Activated naive CD4-positive, alpha-beta T cell treated with anti-CD3 and anti-CD28 coated beads for 36 hours (primary cell): ENCODE data around the gene JSRP1. TPM values are rescaled to one million over a fixed set of nuclear protein-coding genes. Genes with fewer than 3 reads are reported as not detected.
A peak's percentile ranks its signal among the peaks of the same experiment; 100 is the strongest.

Source experiments
- CTCF ChIA-PET: fragments of 350-600 bp; sonication (Branson Sonifier 250); formaldehyde crosslinking; loops from one replicate; lab custom pipeline; 2021; ENCODE audit warnings: antibody characterized with exemption; lab: Charles Lee
- DNase-seq: peaks from one replicate; pipeline ENCODE4 v3.0.0-alpha.2; 2020
- H3K27ac Mint-ChIP-seq: one replicate; pipeline ENCODE4 v1.8.0; 2021; ENCODE audit warnings: mild to moderate bottlenecking, mixed read lengths
- H3K27me3 Mint-ChIP-seq: one replicate; pipeline ENCODE4 v1.8.0; 2021; ENCODE audit warnings: low read depth, mixed read lengths
- H3K36me3 Mint-ChIP-seq: one replicate; pipeline ENCODE4 v1.8.0; 2021; ENCODE audit warnings: low read depth, mixed read lengths
- H3K4me1 Mint-ChIP-seq: one replicate; pipeline ENCODE4 v1.8.0; 2021; ENCODE audit warnings: low read depth, mixed read lengths
- H3K4me3 Mint-ChIP-seq: one replicate; pipeline ENCODE4 v1.8.0; 2021; ENCODE audit warnings: mild to moderate bottlenecking, moderate library complexity, mixed read lengths
- H3K9me3 Mint-ChIP-seq: one replicate; pipeline ENCODE4 v1.8.0; 2021; ENCODE audit warnings: mixed read lengths
- intact Hi-C: fragments of 100-400 bp; cut with micrococcal nuclease; formaldehyde crosslinking; loops from one replicate; pipeline ENCODE4 v1.15.1; 2023
- total RNA-seq, 2 experiments: library from RNA; stranded (reverse); gene quantifications; one replicate each; pipeline ENCODE4 v1.2.3, GENCODE V29; 2021

The JSRP1 gene, protein sequence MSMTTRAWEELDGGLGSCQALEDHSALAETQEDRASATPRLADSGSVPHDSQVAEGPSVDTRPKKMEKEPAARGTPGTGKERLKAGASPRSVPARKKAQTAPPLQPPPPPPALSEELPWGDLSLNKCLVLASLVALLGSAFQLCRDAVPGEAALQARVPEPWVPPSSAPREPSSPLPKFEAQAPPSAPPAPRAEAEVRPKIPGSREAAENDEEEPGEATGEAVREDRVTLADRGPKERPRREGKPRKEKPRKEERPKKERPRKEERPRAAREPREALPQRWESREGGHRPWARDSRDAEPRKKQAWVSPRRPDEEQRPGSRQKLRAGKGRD
- under 1 TPM; 0.55 to 0.81 TPM for total RNA-seq

DNA sequence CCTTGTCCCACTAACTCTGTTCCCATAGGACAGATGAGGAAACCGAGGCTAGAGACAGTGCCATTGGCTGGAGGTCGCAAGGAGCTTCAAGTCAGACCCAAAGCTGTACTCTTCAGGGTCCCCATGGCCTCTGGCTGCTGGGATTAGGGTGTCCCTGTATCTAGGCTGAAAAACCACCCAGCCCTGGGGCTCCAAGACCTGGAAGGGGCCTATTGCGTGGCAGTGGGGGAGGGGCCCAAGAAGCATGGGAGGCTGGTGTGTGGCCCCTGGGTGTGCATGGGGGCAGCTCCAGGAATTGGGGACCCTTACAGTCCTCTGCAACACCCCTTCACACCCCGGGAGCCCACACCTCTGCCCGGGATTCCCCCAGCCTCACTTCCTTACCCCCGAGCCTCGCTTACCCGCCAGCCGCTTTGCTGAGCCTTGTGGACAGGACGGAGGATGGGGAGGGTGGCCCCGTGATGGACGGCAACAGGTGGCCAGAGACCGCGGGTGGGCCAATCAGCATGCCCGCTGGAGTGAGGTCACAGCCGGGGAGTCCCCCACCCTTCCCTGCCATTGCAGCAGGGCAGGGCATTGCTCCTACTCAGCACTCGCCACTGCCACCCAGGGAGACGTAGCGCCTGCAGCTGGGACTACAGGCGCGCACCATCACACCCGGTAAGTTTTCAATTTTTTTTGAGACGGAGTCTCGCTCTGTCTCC, at the start of gene JSRP1:
Gene JSRP1 (minus strand): TSS at position 436 of the 704 bp plus-strand sequence. CDS start 1,103 bp downstream, outside the sequence.
- CTCF ChIA-PET: no interaction called here

DNA sequence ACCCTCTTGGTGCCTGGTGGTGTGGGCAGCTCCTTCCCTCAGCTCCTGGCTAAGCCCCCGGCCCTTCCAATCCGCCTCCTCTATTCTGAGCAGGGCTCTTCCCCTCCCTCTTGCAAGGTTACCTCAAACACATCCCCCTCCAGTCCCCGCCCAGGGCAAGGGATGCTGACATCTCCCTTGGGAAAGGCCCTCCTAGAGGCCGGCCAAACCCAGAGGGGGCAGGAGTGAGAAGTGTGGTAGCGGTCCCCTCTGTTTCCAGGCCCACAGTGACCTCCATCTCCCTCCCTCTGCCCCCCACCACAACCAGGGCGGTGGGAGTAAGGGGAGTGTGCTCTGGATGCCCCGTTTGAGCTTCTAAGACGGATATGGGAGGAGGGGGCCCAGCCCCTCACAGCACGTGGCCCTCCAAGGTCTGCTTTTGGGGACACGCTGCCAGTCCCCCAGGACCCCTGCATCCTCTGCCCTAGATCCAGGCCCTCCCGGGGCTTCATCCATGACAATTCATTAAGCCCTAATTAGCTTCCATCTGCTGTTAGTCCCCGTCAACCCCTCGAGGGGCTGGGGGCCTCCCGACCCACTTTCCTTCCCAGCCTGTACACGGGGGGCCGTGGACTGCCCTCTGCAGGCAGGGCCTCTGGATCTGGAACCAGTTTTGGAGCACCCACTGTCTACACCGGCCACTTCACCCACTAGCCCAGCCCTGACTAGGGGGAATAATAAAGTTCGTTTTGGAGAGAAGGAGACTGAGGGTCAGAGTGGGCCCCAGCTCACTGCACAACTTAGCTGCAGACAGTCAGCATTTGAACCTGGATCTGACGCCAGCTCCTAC, 49.4 kb upstream of the JSRP1 start:
- Mint-ChIP-seq H3K4me1 (peaks cover 16% of the 10 kb centered on the region), H3K27me3 (peaks cover 62% of the 10 kb centered on the region), H3K4me3 (no peak overlapping the region), H3K27ac (no peak overlapping the region), H3K36me3 (no peaks in the 10 kb centered on the region), H3K9me3 (no peaks in the 10 kb centered on the region)
- no peak for DNase-seq
- CTCF ChIA-PET: interaction anchor here (1.0 to 1.2 kb wide), 2 partner anchors 44 to 86 kb away, joined by 4 read pairs; no protein-coding TSS in a partner anchor
- intact Hi-C loops: no loop called here

More for the DNA sequence above, at the start of gene JSRP1:
- Mint-ChIP-seq H3K27ac (peak within 1 kb of the TSS; percentile 93), H3K27me3 (peaks cover 12% of the 10 kb centered on the region), H3K36me3 (no peaks in the 10 kb centered on the region), H3K4me1 (peaks cover 39% of the 10 kb centered on the region), H3K4me3 (peak within 1 kb of the TSS; percentile 42), H3K9me3 (no peaks in the 10 kb centered on the region)
- no peak for DNase-seq
- intact Hi-C loops: no loop called here

DNA sequence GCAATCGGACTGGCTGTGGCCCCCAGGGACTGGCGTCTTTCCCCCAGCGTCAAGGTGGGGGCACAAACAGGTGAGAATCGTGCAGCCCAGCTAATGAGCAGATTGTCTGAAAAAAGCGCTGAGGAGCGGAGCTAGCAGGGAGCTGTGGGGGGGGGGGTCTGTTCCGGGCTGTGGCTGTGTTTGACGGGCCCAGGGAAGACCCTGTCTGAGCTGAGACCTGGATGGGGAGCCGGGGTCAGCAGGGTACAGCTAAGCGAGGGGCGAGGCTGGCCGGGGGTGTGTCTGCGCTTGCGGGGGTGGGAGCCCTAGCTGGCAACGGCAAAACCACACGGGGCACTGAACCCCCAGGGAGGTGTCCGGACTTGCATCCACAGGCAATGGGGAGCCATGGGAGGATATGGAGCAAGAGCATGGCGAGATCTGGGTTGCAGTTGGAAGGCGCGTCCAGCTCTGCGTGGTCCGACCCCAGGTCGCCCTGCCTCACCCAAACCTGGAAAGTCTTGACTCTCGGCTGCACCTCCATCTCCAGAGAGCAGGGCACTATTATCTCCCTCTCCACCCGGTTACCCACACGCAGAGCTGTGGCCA, 47.1 kb upstream of the JSRP1 start:
- no peak overlapping the region for H3K27ac Mint-ChIP-seq
- intact Hi-C loops: no loop called here
- CTCF ChIA-PET: no interaction called here
- H3K4me3 Mint-ChIP-seq: peak overlapping the region; percentile 19
- H3K36me3 Mint-ChIP-seq: no peaks in the 10 kb centered on the region
- H3K9me3 Mint-ChIP-seq: no peaks in the 10 kb centered on the region
- peaks cover 13% of the 10 kb centered on the region for H3K4me1 Mint-ChIP-seq
- H3K27me3 Mint-ChIP-seq: peaks cover 41% of the 10 kb centered on the region
- no peak for DNase-seq

DNA sequence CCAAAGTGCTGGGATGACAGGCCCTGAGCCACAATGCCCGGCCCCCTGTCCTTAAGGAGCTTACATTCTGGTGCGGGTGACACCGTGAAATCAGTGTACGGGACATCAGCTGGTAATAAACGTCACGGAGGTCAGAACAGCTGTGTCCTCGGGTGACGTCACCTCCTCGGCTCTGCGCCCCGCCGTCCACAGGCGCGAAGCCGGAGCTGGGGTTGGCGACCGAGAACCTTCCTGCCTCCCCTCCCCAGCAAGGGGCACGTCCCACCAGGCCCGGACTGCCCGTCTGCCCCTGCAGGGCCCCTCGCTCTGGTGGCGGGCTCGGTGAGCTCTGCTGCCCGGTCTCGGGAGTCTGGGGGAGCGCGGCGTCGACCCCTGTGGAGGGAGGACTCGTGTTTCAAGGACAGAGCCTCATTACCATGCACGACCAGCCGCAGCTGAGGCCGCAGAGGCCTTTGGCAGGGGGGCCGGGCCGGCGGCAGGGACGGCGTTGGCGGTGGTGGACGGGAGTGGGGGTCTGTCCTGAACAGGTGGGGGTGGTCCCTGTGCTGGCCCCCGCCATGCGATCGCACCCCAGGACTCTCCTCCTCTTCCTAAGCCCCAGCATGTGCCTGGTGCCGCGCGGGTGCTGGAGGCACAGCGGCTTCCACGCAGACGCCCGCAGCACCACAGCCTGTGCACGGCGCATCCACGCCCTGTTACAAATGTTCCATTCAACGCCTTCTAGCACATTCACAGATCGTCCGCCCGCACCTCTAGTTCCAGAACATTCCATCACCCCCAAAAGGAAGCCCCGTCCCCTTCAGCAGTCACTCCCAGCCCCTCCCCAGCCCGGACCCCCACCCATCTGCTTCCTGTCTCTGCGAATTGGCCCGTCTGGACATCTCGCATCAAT, 46.3 kb upstream of the JSRP1 start:
- Mint-ChIP-seq H3K4me1 (peaks cover 13% of the 10 kb centered on the region), H3K27ac (no peak overlapping the region), H3K9me3 (no peaks in the 10 kb centered on the region), H3K4me3 (peak overlapping the region; percentile 19), H3K27me3 (peaks cover 39% of the 10 kb centered on the region), H3K36me3 (no peaks in the 10 kb centered on the region)
- intact Hi-C loops: no loop called here
- CTCF ChIA-PET: interaction anchor here (0.7 to 1.5 kb wide), 2 partner anchors 19 to 22 kb away, joined by 3 to 4 read pairs; no protein-coding TSS in a partner anchor
- DNase-seq: no peak

DNA sequence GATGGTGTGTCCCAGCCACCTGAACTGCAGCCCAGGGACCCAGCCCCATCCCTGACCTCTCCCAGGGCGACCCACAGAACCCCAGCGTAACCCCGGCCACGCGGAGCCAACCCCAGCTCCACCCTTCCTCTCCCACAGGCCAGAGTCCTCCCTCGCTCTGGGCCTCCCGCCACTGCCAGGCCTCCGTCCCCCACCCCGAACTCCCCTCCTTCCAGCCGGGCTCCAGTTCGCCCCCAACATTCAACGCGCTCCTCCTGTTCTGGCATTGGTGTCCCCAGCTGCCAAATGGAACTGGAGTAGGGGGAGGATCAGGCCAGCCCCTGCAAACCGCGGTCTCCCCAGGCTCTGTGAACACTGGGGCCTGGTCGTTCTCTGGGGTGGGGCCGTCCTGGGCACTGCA, 44.3 kb upstream of the JSRP1 start:
- CTCF ChIA-PET: no interaction called here
- Mint-ChIP-seq H3K27ac (no peak overlapping the region), H3K9me3 (no peaks in the 10 kb centered on the region), H3K4me1 (peaks cover 11% of the 10 kb centered on the region), H3K27me3 (peaks cover 23% of the 10 kb centered on the region), H3K36me3 (no peaks in the 10 kb centered on the region), H3K4me3 (no peak overlapping the region)
- DNase-seq: no peak
- intact Hi-C loops: no loop called here

DNA sequence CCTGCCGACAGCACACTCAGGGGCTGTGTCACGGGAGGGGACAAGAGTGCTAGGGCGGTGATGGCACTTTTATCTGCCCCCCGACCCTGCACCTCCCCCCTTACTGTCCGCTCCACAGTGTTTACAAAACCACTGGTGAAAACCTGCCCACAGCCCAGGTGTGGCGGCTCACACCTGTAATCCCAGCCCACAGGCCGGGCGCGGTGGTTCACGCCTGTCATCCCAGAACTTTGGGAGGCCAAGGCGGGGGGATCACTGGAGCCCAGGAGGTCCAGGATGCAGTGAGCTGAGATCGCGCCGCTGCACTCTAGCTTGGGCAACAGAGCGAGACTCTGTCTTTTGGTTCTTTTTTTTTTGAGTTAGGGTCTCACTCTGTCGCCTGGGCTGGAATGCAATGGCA, 39.9 kb upstream of the JSRP1 start:
- H3K9me3 Mint-ChIP-seq: no peaks in the 10 kb centered on the region
- DNase-seq: no peak
- intact Hi-C loops: no loop called here
- no peak overlapping the region for H3K4me3 Mint-ChIP-seq
- H3K4me1 Mint-ChIP-seq: peaks cover 5% of the 10 kb centered on the region
- H3K27me3 Mint-ChIP-seq: no peaks in the 10 kb centered on the region
- CTCF ChIA-PET: no interaction called here
- H3K36me3 Mint-ChIP-seq: peaks cover 1% of the 10 kb centered on the region
- no peak overlapping the region for H3K27ac Mint-ChIP-seq

DNA sequence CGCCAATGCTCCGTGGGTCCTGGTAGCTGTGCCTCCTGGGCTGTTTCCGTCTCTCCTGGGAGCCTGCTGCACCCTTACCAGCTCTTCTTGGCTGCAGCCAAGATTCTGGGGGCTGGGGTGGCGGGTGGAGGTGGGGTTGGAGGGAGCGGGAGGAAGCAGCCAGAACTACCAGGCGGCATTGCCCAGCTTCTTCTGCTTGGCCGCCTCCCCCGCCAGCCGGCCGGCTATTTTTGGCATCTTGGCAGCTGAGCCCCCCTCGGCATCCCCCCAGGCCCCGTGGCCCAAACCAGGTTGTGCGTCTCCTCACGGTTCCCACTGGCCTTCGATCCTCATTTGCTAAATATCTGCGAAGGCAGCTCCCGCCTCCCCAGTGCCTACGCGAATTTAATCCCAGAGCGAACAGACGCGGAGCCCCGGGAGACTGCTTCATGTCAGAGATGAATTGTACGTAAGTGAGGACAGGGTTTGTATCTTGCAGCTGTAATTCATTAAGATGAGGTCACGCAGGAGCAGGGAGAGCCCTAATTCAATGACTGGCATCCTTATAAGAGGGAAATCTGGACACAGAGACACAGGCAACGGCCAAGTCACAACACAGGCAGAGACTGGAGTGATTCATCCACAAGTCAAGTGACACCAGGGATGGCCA, 38.6 kb upstream of the JSRP1 start:
- peaks cover 2% of the 10 kb centered on the region for H3K27me3 Mint-ChIP-seq
- DNase-seq: no peak
- H3K36me3 Mint-ChIP-seq: peaks cover 2% of the 10 kb centered on the region
- intact Hi-C loops: no loop called here
- CTCF ChIA-PET: no interaction called here
- H3K27ac Mint-ChIP-seq: no peak overlapping the region
- no peak overlapping the region for H3K4me3 Mint-ChIP-seq
- peaks cover 12% of the 10 kb centered on the region for H3K4me1 Mint-ChIP-seq
- H3K9me3 Mint-ChIP-seq: no peaks in the 10 kb centered on the region

DNA sequence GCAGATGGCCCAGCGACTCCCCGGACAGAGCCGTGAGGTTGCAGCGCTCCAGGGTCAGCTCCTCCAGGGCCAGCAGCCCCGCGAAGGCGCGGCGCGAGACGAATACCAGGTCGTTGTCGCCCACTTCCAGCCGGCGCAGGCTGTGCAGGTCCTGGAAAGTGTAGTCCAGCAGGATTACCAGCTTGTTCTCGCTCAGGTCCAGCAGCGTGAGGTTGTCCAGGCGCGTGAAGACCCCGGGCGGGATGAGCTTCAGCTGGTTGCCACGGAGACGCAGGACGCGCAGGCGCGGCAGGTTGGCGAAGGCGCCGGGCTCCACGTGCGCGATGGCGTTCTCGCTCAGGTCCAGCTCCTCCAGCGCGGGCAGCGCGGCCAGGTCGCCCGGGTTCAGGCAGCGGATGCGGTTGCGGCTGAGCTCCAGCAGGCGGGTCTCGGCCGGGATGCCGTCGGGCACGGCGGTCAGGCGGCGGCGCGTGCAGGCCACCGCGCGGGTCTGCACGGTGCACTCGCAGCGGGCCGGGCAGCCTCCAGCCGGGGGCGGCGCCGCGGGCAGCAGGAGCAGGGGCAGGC, 35.1 kb upstream of the JSRP1 start:
- DNase-seq: no peak
- Mint-ChIP-seq H3K27me3 (peaks cover 5% of the 10 kb centered on the region), H3K4me3 (no peak overlapping the region), H3K4me1 (peaks cover 27% of the 10 kb centered on the region), H3K9me3 (no peaks in the 10 kb centered on the region), H3K36me3 (peaks cover 2% of the 10 kb centered on the region), H3K27ac (no peak overlapping the region)
- CTCF ChIA-PET: interaction anchor here (0.6 to 1.0 kb wide), 2 partner anchors 39 to 136 kb away, joined by 3 to 4 read pairs; no protein-coding TSS in a partner anchor
- intact Hi-C loops: no loop called here

DNA sequence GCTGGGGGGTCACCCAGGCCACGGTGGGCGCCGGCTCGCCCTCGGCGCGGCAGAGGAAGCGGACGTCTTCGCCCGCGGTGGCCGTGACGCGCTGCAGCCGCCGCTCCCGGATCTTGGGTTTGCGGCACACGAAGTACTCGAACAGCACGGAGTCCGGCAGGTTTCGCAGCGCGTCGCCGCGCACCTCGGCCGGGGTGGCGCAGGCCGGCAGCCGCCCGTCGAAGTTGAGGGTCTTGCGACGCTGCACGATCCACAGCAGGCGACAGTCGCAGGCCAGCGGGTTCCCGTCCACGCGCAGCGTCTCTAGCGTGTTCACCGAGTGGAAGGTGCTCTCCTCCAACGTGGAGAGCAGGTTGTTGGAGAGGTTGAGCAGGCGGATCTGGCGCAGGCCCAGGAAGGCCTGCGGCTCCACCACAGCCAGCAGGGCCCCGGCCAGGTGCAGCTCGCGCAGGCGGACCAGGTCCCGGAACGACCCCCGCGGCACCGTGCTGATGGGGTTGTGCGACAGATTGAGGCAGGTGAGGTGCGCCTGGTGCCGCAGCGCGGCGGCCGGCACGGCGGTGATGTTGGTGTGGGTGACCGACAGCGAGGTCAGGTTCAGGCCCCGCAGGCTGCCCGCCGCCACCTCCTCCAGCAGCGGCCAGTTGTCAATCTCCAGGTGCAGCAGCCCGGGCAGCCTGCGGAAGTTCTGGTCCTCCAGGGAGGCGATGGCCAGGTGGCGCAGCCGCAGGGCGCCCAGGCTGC, 34.4 kb upstream of the JSRP1 start:
- H3K4me1 Mint-ChIP-seq: peaks cover 27% of the 10 kb centered on the region
- H3K36me3 Mint-ChIP-seq: peaks cover 2% of the 10 kb centered on the region
- intact Hi-C loops: no loop called here
- H3K9me3 Mint-ChIP-seq: no peaks in the 10 kb centered on the region
- no peak overlapping the region for H3K27ac Mint-ChIP-seq
- peaks cover 5% of the 10 kb centered on the region for H3K27me3 Mint-ChIP-seq
- DNase-seq: no peak
- CTCF ChIA-PET: interaction anchor here (0.6 to 1.0 kb wide), 2 partner anchors 39 to 135 kb away, joined by 3 to 4 read pairs; no protein-coding TSS in a partner anchor
- peak overlapping the region; percentile 62 for H3K4me3 Mint-ChIP-seq
